Prostate gland (tissue), 2 donors: ENCODE measurements around the gene FOXP4.

Source experiments
- CTCF ChIP-seq, 4 experiments: fragments of 200-600 bp in 2 of 4; fragments of 450-650 bp in 2 of 4; sonication (generic) in 2 of 4; IDR thresholded peaks; 1 replicate in 3 of 4; 2 replicates in 1 of 4; pipeline ENCODE4 v1.5.1; 2016 to 2019; ENCODE audit warnings: antibody characterized with exemption in 4 of 4, mild to moderate bottlenecking in 2 of 4, moderate library complexity in 2 of 4
- POLR2A ChIP-seq: fragments of 450-650 bp; IDR thresholded peaks from one replicate; pipeline ENCODE4 v1.6.1; 2016; ENCODE audit warnings: antibody characterized with exemption, mild to moderate bottlenecking

GRCh38 chr6:41564448-41565142 lies 18.4 kb downstream of the FOXP4 start:
- no peak for TF ChIP-seq CTCF (IDR thresholded peaks at IDR 0.05)
- no peak for TF ChIP-seq POLR2A
